Muscle of leg (tissue), 11 donors: ENCODE results near the gene PRKD2. TPM values are rescaled to one million over a fixed set of nuclear protein-coding genes. Genes with fewer than 3 reads are reported as not detected.
"Not testable (repeated sequence)": the region's sequence is repeated elsewhere in the genome, so short reads cannot be mapped to it uniquely, and the experiment has no call there.

ENCODE experiments used
- DNase-seq: peaks from one replicate; pipeline ENCODE4 v3.0.0; 2013
- H3K27ac ChIP-seq: one replicate; pipeline ENCODE4 v1.5.1; 2013; ENCODE audit warnings: mild to moderate bottlenecking, low read length, control low read depth
- H3K27me3 ChIP-seq: one replicate; pipeline ENCODE4 v1.6.1; 2013; ENCODE audit warnings: low read length; ENCODE audit not compliant: control insufficient read depth, insufficient read depth
- H3K36me3 ChIP-seq: one replicate; pipeline ENCODE4 v1.6.1; 2013; ENCODE audit warnings: low read length; ENCODE audit not compliant: control insufficient read depth, insufficient read depth
- H3K4me1 ChIP-seq: one replicate; pipeline ENCODE4 v1.6.1; 2013; ENCODE audit warnings: low read length; ENCODE audit not compliant: control insufficient read depth, insufficient read depth
- H3K4me3 ChIP-seq: one replicate; pipeline ENCODE4 v1.5.1; 2013; ENCODE audit warnings: low read length, control low read depth
- H3K9me3 ChIP-seq: replicated peaks from 2 replicates; pipeline ENCODE4 v1.6.1; 2013; ENCODE audit warnings: low read depth, low read length; ENCODE audit not compliant: control insufficient read depth
- WGBS: methylation state at CpG from one replicate; pipeline ENCODE4 v1.1.5; 2013; ENCODE audit warnings: missing lambda C conversion rate; ENCODE audit not compliant: insufficient coverage; 5-methylcytosine and 5-hydroxymethylcytosine counted together
- polyA plus RNA-seq, 8 donors: library from polyadenylated mRNA; unstranded; fragments of 120-200 nt; gene quantifications; one replicate each; pipeline versions ENCODE4 v1.2.1 to v1.2.3, GENCODE V29; 2013; ENCODE audit warnings: inconsistent platforms in 1 of 8, low replicate concordance in 1 of 8; ENCODE audit not compliant: insufficient read length in 8 of 8, insufficient read depth in 1 of 8
- total RNA-seq: library from RNA; stranded (reverse); fragments of 120-200 nt; gene quantifications from one replicate; pipeline ENCODE4 v1.2.4, GENCODE V29; 2013

The PRKD2 gene
- total and polyA plus RNA-seq, 9 donors, result 12.1 to 29.8 (median 23.9) TPM

DNA sequence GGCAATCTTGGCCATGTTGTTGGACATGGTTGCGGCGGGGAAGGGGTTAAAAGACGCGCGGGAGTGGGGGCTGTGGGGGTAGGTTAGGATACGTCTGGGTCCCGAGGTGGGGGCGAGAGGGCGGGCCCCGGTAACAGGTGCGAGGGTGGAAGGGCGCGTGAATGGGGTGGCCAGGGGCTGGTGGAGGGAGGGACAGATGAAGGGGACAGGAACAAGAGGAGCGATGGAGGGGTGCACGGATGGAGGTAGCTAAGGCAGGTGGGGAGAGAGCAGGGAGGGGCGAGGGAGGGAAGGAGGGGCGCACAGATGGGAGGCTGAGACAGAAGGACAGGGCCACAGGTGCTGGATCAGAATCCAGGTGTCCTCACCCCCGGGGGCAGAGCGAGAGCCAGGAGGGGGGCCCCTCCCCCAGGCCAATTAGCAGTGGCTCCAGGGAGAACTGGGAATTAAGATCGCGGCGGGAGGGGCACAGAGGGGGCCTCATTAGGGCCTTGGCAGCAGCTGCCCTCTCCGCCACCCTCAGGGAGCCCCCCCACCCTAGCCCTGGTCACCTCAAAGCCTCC lies 82.2 kb downstream of the PRKD2 start:
- Histone ChIP-seq H3K27ac (no peak overlapping the region), H3K4me1 (peaks cover 51% of the 10 kb centered on the region), H3K36me3 (no peaks in the 10 kb centered on the region), H3K4me3 (no peak overlapping the region), H3K27me3 (peaks cover 46% of the 10 kb centered on the region), H3K9me3 (no peaks in the 10 kb centered on the region)
- WGBS, result 5% methylated on average over 18 of the region's 23 CpGs
- DNase-seq, result peak; percentile 25

DNA sequence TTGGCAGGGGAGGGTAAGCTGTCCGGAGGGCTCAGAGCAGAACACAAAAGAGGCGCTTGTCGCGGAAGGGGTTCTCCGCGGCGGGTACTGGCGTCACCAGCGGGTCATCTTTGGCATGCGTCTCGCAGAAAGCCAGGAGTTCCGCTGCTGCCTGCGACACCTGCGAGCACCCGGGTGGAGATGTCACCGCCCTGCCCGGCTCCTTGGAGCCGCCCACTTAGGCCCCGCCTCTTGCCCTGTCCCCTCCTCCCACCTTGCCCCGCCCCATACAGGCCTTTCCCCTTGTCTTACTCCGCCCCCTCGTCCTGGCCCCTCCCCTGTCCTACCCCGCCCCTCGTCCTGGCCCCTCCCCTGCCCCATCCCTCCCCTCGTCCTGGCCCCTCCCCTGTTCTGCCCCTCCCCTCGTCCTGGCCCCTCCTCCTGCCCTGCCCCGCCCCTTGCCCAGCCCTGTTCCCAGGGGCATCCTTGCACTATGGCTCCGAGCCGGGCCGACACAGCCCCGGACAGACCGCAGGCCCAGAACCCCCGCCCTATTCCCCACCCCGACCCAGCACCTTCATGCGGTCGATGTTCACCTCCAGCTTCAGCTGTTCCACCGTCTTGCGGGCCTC lies 82.8 kb downstream of the PRKD2 start:
- DNase-seq, result peak; percentile 69
- no peaks in the 10 kb centered on the region for H3K9me3 ChIP-seq
- H3K27me3 ChIP-seq, result peaks cover 41% of the 10 kb centered on the region
- H3K27ac ChIP-seq, result no peak overlapping the region
- no peaks in the 10 kb centered on the region for H3K36me3 ChIP-seq
- H3K4me3 ChIP-seq, result peak overlapping the region; percentile 10
- H3K4me1 ChIP-seq, result peaks cover 45% of the 10 kb centered on the region
- 4% methylated on average over 29 of the region's 38 CpGs for WGBS

DNA sequence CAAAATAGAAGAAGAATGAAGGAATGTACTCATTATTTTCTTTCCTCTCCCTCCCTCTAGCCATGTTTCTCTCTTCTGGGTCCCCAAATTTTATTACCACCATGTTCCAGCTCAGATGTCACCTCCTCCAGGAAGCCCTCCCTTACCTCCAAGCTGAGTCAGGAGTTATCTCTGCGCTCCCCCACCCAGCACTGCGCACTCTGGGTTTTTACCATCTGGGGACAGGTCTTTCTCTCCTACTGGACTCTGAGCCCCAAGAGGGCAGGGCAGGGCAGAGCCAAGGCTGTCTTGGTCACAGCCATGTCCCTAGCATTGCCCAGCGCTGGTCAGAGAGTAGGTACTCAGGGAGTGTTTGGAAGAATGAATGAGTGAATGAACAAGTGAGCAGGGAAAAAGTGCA lies 83.8 kb downstream of the PRKD2 start:
- Histone ChIP-seq H3K27ac (no peak overlapping the region), H3K36me3 (no peaks in the 10 kb centered on the region), H3K4me1 (peaks cover 36% of the 10 kb centered on the region), H3K9me3 (no peaks in the 10 kb centered on the region), H3K27me3 (peaks cover 37% of the 10 kb centered on the region), H3K4me3 (no peak overlapping the region)
- WGBS, result 93% methylated on average over 3 of the region's 3 CpGs
- no peak for DNase-seq

DNA sequence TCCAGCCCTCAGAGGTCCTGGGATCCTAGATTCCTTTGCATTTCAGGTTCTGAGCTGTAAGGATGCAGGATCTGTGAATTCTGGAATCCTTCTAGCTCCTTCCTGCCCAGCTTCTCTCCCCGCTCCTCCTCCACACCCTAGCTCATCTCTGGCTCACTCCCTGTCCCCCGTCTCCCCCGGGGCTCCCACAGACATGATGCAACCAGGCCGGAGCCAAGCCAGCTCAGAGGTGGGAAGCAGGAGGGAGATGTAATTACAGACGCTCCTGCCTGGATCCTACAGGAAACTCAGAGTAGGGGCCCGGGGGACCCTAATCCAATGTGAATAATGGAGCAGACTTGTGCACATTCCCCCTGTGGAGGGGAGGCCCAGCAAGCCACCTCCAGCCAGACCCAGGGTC lies 85.4 kb downstream of the PRKD2 start:
- Histone ChIP-seq H3K4me3 (no peak overlapping the region), H3K4me1 (peaks cover 34% of the 10 kb centered on the region), H3K36me3 (no peaks in the 10 kb centered on the region), H3K27ac (no peak overlapping the region), H3K27me3 (peaks cover 28% of the 10 kb centered on the region), H3K9me3 (no peaks in the 10 kb centered on the region)
- 8% methylated on average over 2 of the region's 6 CpGs for WGBS
- DNase-seq, result peak; percentile 73

DNA sequence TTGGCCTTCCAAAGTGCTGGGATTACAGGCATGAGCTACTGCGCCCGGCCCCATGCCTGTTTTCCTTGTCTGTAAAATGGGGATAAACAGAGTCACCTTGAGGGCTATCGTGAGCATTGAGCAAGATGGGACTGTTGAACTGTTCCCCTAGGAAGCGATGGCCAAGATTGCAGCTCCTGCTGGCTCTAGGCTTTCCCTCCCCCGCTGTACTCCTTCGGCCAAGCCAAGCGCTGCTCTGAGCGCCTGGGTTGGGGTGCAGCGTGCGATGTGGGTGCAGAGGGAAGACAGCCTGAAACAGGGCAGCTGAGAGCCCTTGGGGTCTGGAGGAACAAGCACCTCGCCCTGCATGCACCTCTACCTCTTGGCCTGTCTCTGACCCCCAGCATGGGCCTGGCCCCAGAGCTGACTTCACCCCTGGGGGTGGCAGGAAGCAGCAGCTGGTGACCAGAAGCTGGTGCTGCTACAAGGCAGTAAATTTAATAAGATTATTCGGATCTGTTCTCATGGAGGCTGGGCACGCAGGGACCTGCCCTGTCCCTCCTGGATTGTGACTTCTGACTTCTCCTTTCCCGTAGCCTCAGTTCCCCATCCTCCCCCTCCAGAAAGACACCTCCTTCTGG lies 86.2 kb downstream of the PRKD2 start:
- 77% methylated on average over 7 of the region's 14 CpGs for WGBS

DNA sequence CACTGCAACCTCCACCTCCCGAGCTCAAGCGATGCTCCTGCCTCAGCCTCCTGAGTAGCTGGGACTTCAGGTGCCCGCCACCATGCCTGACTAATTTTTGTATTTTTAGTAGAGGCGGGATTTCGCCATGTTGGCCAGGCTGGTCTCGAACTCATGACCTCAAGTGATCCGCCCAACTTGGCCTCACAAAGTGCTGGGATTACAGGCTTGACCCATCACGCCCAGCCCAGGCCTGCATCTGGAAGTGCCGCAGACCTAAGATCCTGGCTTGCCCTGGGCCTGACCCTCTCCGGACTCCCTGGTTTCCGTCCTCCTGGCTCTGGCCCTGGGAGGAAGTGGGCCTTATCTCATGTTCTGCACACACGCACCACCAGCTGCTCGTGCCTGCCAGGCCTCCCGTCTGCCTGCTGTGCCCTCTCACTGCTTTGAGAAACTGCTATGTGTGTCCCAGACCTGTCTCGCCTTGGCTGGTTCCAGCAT lies 87.3 kb downstream of the PRKD2 start:
- H3K36me3 ChIP-seq, result no peaks in the 10 kb centered on the region
- no peak overlapping the region for H3K27ac ChIP-seq
- H3K9me3 ChIP-seq, result no peaks in the 10 kb centered on the region
- no peak for DNase-seq
- peaks cover 17% of the 10 kb centered on the region for H3K27me3 ChIP-seq
- H3K4me3 ChIP-seq, result no peak overlapping the region
- whole genome bisulfite sequencing, result 81% methylated on average over 13 of the region's 15 CpGs
- H3K4me1 ChIP-seq, result peaks cover 47% of the 10 kb centered on the region

More for the DNA sequence above, 86.2 kb downstream of the PRKD2 start:
- peaks cover 42% of the 10 kb centered on the region for H3K4me1 ChIP-seq
- H3K36me3 ChIP-seq, result no peaks in the 10 kb centered on the region
- peaks cover 24% of the 10 kb centered on the region for H3K27me3 ChIP-seq
- H3K27ac ChIP-seq, result no peak overlapping the region
- H3K4me3 ChIP-seq, result no peak overlapping the region
- no peaks in the 10 kb centered on the region for H3K9me3 ChIP-seq
- no peak for DNase-seq

DNA sequence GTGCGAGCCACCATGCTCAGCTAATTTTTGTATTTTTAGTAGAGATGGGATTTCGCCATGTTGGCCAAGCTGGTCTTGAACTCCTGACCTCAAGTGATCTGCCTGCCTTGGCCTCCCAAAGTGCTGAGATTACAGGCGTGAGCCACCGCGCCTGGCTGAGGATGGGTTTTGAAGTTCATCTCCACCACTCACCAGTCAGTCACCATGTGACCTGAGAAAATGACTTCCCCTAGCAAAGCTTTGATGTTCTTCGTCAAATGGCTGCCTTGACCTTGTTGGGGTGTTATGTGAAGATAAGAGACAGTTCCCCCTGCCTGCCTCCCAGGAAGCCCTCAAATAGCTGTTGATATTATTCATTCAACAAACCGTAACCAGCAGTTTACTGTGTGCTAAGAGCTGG lies 87.9 kb downstream of the PRKD2 start:
- H3K36me3 ChIP-seq, H3K9me3 ChIP-seq, DNase-seq, H3K4me3 ChIP-seq, H3K27ac ChIP-seq: not testable (repeated sequence)
- Histone ChIP-seq H3K4me1 (peaks cover 46% of the 10 kb centered on the region), H3K27me3 (peaks cover 12% of the 10 kb centered on the region)
- WGBS, result no CpG with 5 or more reads among the region's 7 CpGs

DNA sequence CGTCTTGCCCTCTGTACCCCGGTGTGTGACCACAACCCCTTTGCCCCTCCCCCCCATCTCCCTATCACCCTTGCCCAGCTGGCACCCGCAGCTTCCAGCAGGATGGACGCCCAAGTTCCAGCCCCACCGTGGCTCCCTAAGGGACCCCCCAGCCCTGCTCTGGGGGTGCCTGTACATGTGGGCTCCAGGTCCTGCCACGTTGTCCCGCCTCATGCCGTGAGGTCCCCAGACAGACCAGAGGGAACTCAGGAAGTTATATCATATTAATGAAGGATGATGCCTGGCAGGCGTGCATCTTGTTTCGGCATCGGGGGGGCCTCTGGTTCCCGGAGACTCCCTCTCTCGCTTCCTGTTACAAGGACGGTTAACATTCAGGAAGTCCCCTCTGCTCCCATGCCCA lies 90.5 kb downstream of the PRKD2 start:
- peak; percentile 58 for DNase-seq
- Histone ChIP-seq H3K4me3 (no peak overlapping the region), H3K27ac (peak overlapping the region; percentile 84), H3K4me1 (peaks cover 43% of the 10 kb centered on the region), H3K9me3 (no peaks in the 10 kb centered on the region), H3K36me3 (no peaks in the 10 kb centered on the region), H3K27me3 (no peaks in the 10 kb centered on the region)
- 51% methylated on average over 6 of the region's 14 CpGs for WGBS

DNA sequence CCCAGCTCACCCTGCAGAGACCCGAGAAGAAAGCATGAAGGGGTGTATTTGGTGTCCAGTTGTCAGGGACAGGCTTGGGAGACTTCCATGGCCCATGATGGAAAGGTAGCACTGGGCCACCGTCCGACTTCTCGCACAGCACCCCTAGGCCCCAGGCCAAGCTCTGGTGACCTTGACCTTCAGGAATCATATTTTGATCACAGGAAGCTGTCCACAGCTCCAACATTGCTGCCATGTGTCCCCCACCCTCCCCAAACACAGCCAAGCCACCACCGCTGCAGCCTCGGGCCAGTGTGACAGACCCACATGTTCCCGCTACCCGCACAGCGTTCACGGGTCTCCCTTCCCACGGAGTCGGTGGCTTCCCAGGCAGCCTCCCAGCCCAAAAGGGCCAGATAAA lies 91.2 kb downstream of the PRKD2 start:
- H3K27ac ChIP-seq, result peak overlapping the region; percentile 84
- H3K27me3 ChIP-seq, result peaks cover 2% of the 10 kb centered on the region
- no peak for DNase-seq
- WGBS, result 52% methylated on average over 12 of the region's 12 CpGs
- no peaks in the 10 kb centered on the region for H3K36me3 ChIP-seq
- H3K4me1 ChIP-seq, result peaks cover 44% of the 10 kb centered on the region
- H3K4me3 ChIP-seq, result no peak overlapping the region
- no peaks in the 10 kb centered on the region for H3K9me3 ChIP-seq

DNA sequence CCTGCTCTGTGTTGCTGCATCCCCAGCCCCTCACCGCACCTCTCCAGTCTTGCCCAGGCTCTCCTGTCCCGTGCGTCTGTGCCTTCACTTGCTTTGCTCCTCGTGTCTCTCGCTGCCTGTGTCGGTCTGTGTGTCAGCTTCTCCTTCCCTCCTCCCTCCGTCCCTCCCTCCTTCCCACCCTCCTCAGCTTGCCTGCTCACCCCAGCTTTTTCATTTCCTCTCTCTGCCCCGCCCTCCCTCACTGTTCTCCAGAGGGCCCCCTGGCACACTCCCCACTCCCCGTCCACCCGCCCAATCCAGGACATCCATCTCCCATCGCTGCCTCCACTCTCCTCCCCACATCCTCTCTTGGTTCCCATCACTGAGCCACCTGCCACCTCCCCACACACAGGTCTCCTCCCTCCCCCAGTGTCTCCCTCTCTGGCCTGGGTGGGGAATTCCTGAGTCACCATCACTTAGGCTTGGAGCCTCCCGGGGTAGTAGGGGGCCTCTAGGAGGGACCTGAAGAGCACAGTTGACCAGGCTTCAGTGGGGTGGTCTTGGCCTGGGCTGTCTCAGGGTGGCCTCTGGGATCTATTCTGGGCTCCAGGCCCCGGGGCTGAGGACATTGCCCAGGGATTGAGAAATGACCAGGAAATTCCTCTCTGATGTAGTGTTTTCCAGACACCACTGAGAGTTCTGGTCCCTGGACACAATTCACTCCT lies 91.8 kb downstream of the PRKD2 start, which contains the start of gene PTGIR:
TSS of gene PTGIR (minus strand) at position 132 of the 704 bp plus-strand sequence. CDS start 864 bp downstream, outside the sequence.
- peak; percentile 88 for DNase-seq
- Histone ChIP-seq H3K36me3 (no peaks in the 10 kb centered on the region), H3K9me3 (no peaks in the 10 kb centered on the region), H3K4me1 (peaks cover 47% of the 10 kb centered on the region), H3K27me3 (peaks cover 2% of the 10 kb centered on the region), H3K4me3 (peak within 1 kb of the TSS; percentile 31), H3K27ac (peak within 1 kb of the TSS; percentile 84)
- WGBS, result 4% methylated on average over 12 of the region's 13 CpGs
